ENCODE data around the gene ADAM11. TPM values are rescaled to one million over a fixed set of nuclear protein-coding genes. Genes with fewer than 3 reads are reported as not detected.
A peak's percentile ranks its signal among the peaks of the same experiment; 100 is the strongest.

ADAM11 gene
- total and polyA plus RNA-seq, 2 of the 4 experiments (the other 2 are of a cell fraction) = 0.36 to 0.53 TPM

GRCh38 chr17:44760474-44761308 lies 1.9 kb downstream of the ADAM11 start:
- peaks cover 45% of the 10 kb centered on the region for H3K27me3 ChIP-seq (ENCODE audit: control insufficient read depth, insufficient read depth, low read length)
- no peak overlapping the region for H3K4me3 ChIP-seq (ENCODE audit: insufficient read depth, low read depth, low read length)
- H2BK15ac ChIP-seq (ENCODE audit: low read depth, low read length) = no peak overlapping the region
- 0 out of 2 replicates have a peak, but pooled peaks cover 2% of the 10 kb centered on the region for H3K9me1 ChIP-seq (ENCODE audit: insufficient read depth, low read length)
- no peak for ATAC-seq (ENCODE audit: low read depth)
- no peak overlapping the region for H4K5ac ChIP-seq (ENCODE audit: low read depth, low read length)
- H4K20me1 ChIP-seq (ENCODE audit: insufficient read depth, low read length) = no peaks in the 10 kb centered on the region
- no peak overlapping the region for H2BK120ac ChIP-seq (ENCODE audit: low read depth, low read length)
- no peak overlapping the region for H3K23ac ChIP-seq (ENCODE audit: low read depth, low read length)
- H3K9me3 ChIP-seq (ENCODE audit: control insufficient read depth, insufficient read depth, low read length) = no peaks in the 10 kb centered on the region
- no peaks in the 10 kb centered on the region for H3K36me3 ChIP-seq (ENCODE audit: control insufficient read depth, insufficient read depth, low read length)
- CTCF ChIA-PET = no interaction called here
- no peak overlapping the region for H3K56ac ChIP-seq (ENCODE audit: extremely low read depth, insufficient read depth, low read length)
- no peaks in the 10 kb centered on the region for H3K79me1 ChIP-seq (ENCODE audit: low read depth in 1 of 2, low read length in 2 of 2)
- H3K14ac ChIP-seq (replicated peaks; ENCODE audit: low read depth, low read length) = no peak overlapping the region
- H2BK20ac ChIP-seq (ENCODE audit: low read depth, low read length) = no peak overlapping the region
- intact Hi-C loops (cut with micrococcal nuclease) (loop anchor here (10.0 kb wide), 1 partner anchor 226 kb away; no protein-coding TSS in a partner anchor), in situ Hi-C loops (cut with MboI; ENCODE audit: low sequenced_read_pairs) (no loop called here), dilution Hi-C loops (cut with HindIII; ENCODE audit: low sequenced_read_pairs, unreplicated experiment) (no loop called here)
- H3K27ac ChIP-seq (ENCODE audit: insufficient read depth, low read length) = no peak overlapping the region
- no peak overlapping the region for H2AFZ ChIP-seq (replicated peaks; ENCODE audit: low read length, poor library complexity)
- WGBS, 2 experiments (ENCODE audit: extremely low coverage in 2 of 2, insufficient read length in 1 of 2) = 52% methylated on average over 8 of the region's 13 CpGs; no CpG with 5 or more reads in 1 of the 2 experiments
- H3K4me2 ChIP-seq (ENCODE audit: low read depth, low read length) = no peak overlapping the region
- H4K8ac ChIP-seq (ENCODE audit: low read depth in 2 of 2, low read length in 2 of 2) = no peak overlapping the region
- H4K91ac ChIP-seq (ENCODE audit: insufficient read depth, low read depth, low read length) = no peak overlapping the region
- no peak overlapping the region for H3K9ac ChIP-seq (ENCODE audit: low read depth, low read length)
- BruUV-seq (replicated peaks) = no TSS peak
- H2BK5ac ChIP-seq (ENCODE audit: low read depth, low read length, poor library complexity, severe bottlenecking) = no peak overlapping the region
- H3K4me1 ChIP-seq (ENCODE audit: control insufficient read depth, insufficient read depth, low read length) = peaks cover 2% of the 10 kb centered on the region; the same call in 1 of the 2 replicates
- TF ChIP-seq USF2 (IDR thresholded peaks at IDR 0.05; ENCODE audit: low read depth, low read length) (no peak), NFE2L2 (IDR thresholded peaks at IDR 0.05; ENCODE audit: low read depth, low read length) (no peak), MXI1 (IDR thresholded peaks at IDR 0.05; ENCODE audit: borderline replicate concordance, low read depth, low read length) (no peak), MAFK (IDR thresholded peaks at IDR 0.05; ENCODE audit: low read depth, low read length) (no peak), CHD1 (IDR thresholded peaks at IDR 0.05; ENCODE audit: low read depth, low read length) (no peak), FOS (IDR thresholded peaks at IDR 0.05; ENCODE audit: low read depth, low read length) (no peak)
- H3K4ac ChIP-seq (ENCODE audit: low read depth, low read length) = no peak overlapping the region
- POLR2A ChIA-PET (ENCODE audit: unreplicated experiment) = no interaction called here
- peak overlapping the region; percentile 61 for H2AK9ac ChIP-seq (replicated peaks; ENCODE audit: low read depth, low read length, poor library complexity)
- no peak overlapping the region for H2AK5ac ChIP-seq (ENCODE audit: low read depth, low read length)
- H3K18ac ChIP-seq (ENCODE audit: low read depth, low read length) = no peak overlapping the region
- no peak for DNase-seq

Data from IMR-90 (cell line).